OCI-LY7 (cell line): ENCODE results near the gene MCRIP2. TPM values are rescaled to one million over a fixed set of nuclear protein-coding genes. Genes with fewer than 3 reads are reported as not detected.

ENCODE experiments used
- BruUV-seq: library from RNA; stranded (reverse); fragments of 400-500 nt; replicated peaks from 2 replicates; lab custom pipeline; 2021; lab: Mats Ljungman, UMichigan
- CTCF ChIA-PET: fragments of 300-600 bp; sonication (Branson Sonifier 250); formaldehyde crosslinking; loops from one replicate; lab custom pipeline; 2022; ENCODE audit warnings: antibody characterized with exemption; ENCODE audit not compliant: unreplicated experiment; lab: Charles Lee
- POLR2A ChIA-PET: fragments of 300-600 bp; sonication (Branson Sonifier 250); formaldehyde crosslinking; loops from one replicate; lab custom pipeline; 2022; ENCODE audit warnings: antibody characterized with exemption; lab: Charles Lee
- DNase-seq: peaks from one replicate; pipeline ENCODE4 v3.0.0-alpha.2; 2015; ENCODE audit warnings: low spot score
- H2AFZ ChIP-seq: fragments of 200-600 bp; sonication (generic), shearing (Covaris generic); 2 replicates; pipeline ENCODE4 v1.6.1; 2014; ENCODE audit warnings: mild to moderate bottlenecking, antibody characterized with exemption, low read length, moderate library complexity
- H3K27ac ChIP-seq: fragments of 200-600 bp; sonication (generic); 2 replicates; pipeline ENCODE4 v1.5.1; 2014; ENCODE audit warnings: mixed run types, low read depth, mild to moderate bottlenecking, moderate library complexity, low read length, inconsistent platforms; ENCODE audit not compliant: poor library complexity, severe bottlenecking
- H3K36me3 ChIP-seq: fragments of 200-600 bp; sonication (generic); 2 replicates; pipeline ENCODE4 v1.6.1; 2014; ENCODE audit warnings: mild to moderate bottlenecking, antibody characterized with exemption, low read length, moderate library complexity, mixed read lengths; ENCODE audit not compliant: insufficient read depth
- H3K4me1 ChIP-seq: fragments of 200-600 bp; sonication (generic); 2 replicates; pipeline ENCODE4 v1.5.1; 2014; ENCODE audit warnings: mild to moderate bottlenecking, low read length; ENCODE audit not compliant: insufficient read depth, poor library complexity, severe bottlenecking
- H3K4me2 ChIP-seq: fragments of 200-600 bp; sonication (generic); 2 replicates; pipeline ENCODE4 v1.6.1; 2014; ENCODE audit warnings: mild to moderate bottlenecking, low read length
- H3K4me3 ChIP-seq: fragments of 200-600 bp; sonication (generic); 2 replicates; pipeline ENCODE4 v1.5.1; 2014; ENCODE audit warnings: mild to moderate bottlenecking, low read depth, low read length; ENCODE audit not compliant: poor library complexity, severe bottlenecking
- H3K79me2 ChIP-seq: fragments of 200-600 bp; sonication (generic); 2 replicates; pipeline ENCODE4 v1.6.1; 2016; ENCODE audit warnings: low read depth, mild to moderate bottlenecking, low read length, moderate library complexity, mixed read lengths; ENCODE audit not compliant: insufficient read depth
- H3K9me2 ChIP-seq: fragments of 200-600 bp; sonication (generic); 2 replicates; pipeline ENCODE4 v1.6.1; 2016; ENCODE audit warnings: mild to moderate bottlenecking, low read length, mixed read lengths; ENCODE audit not compliant: insufficient read depth
- H3K9me3 ChIP-seq: fragments of 200-600 bp; sonication (generic); 2 replicates; pipeline ENCODE4 v1.6.1; 2014; ENCODE audit warnings: mild to moderate bottlenecking, mixed run types, low read length, mixed read lengths
- H4K20me1 ChIP-seq: fragments of 200-600 bp; sonication (generic); 2 replicates; pipeline ENCODE4 v1.6.1; 2014; ENCODE audit warnings: mild to moderate bottlenecking, antibody characterized with exemption, low read length, moderate library complexity, mixed read lengths; ENCODE audit not compliant: insufficient read depth
- CTCF ChIP-seq: fragments of 200-600 bp; sonication (generic); conservative IDR thresholded peaks from 2 replicates; pipeline ENCODE4 v1.5.1; 2014; ENCODE audit warnings: mild to moderate bottlenecking, antibody characterized with exemption, low read length, moderate library complexity, mixed read lengths
- EZH2phosphoT487 ChIP-seq: fragments of 200-600 bp; sonication (generic); IDR thresholded peaks from 2 replicates; pipeline ENCODE4 v1.6.1; 2018; ENCODE audit warnings: low read depth, borderline replicate concordance, mild to moderate bottlenecking, mixed run types, antibody characterized with exemption, low read length, moderate library complexity, mixed read lengths
- intact Hi-C: fragments of 100-400 bp; cut with micrococcal nuclease; formaldehyde crosslinking; loops from one replicate; pipeline ENCODE4 v1.10.0; 2022; ENCODE audit not compliant: unreplicated experiment
- total RNA-seq, 2 experiments: library from RNA; depleted of rRNA in 1 of 2; stranded (reverse); fragments of >200 nt in 1 of 2; shearing (Covaris generic) in 1 of 2; gene quantifications; 2 replicates each; pipeline ENCODE4 v1.2.3, GENCODE V29; 2014 to 2022

MCRIP2 gene
- total RNA-seq, 2 experiments from 2014 or later = 62.8 to 64.1 TPM

DNA sequence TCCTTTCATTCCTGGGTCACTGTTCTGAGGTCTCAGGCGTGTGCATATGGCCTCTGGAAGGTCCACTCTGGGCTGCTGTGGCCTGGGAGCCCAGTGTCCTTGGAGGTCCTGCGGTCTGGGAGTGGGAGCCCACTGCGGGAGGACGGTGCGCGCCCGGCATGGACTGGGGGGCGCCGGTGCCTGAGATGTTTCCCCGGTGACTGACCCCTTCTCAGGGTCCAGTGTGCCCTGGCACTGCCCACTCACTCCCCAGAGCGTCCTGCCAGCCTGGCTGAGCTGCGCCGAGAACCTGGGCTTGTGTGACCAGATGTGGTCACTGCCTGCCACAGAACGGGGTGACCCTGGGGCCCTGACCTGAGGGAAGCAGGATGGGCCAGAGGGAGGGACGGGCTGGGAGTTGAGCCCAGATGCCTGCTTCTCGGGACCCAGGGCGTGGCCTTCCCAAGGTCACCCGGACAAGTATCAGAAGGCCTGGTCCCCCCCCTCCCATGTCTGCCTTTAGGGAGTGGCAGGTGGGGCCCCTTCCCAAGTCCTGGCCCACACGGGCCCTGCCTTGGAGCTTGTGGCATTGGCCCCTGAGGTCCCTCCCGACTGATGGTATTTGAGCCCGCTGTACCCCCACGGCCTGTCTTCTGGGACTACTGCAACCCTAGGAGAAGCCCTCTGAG, 32.7 kb downstream of the MCRIP2 start:
- POLR2A ChIA-PET = no interaction called here
- intact Hi-C loops = no loop called here
- Histone ChIP-seq H3K9me2 (no peaks in the 10 kb centered on the region), H3K36me3 (peaks cover 45% of the 10 kb centered on the region), H3K4me1 (peaks cover 13% of the 10 kb centered on the region), H3K9me3 (no peaks in the 10 kb centered on the region), H3K79me2 (no peaks in the 10 kb centered on the region), H2AFZ (no peak overlapping the region), H3K4me3 (no peak overlapping the region), H4K20me1 (no peaks in the 10 kb centered on the region; the same call in 1 of the 2 replicates), H3K4me2 (no peak overlapping the region), H3K27ac (no peak overlapping the region)
- DNase-seq = no peak
- CTCF ChIA-PET = no interaction called here
- TF ChIP-seq EZH2phosphoT487 (no peak), CTCF (no peak)
- no TSS peak for BruUV-seq

DNA sequence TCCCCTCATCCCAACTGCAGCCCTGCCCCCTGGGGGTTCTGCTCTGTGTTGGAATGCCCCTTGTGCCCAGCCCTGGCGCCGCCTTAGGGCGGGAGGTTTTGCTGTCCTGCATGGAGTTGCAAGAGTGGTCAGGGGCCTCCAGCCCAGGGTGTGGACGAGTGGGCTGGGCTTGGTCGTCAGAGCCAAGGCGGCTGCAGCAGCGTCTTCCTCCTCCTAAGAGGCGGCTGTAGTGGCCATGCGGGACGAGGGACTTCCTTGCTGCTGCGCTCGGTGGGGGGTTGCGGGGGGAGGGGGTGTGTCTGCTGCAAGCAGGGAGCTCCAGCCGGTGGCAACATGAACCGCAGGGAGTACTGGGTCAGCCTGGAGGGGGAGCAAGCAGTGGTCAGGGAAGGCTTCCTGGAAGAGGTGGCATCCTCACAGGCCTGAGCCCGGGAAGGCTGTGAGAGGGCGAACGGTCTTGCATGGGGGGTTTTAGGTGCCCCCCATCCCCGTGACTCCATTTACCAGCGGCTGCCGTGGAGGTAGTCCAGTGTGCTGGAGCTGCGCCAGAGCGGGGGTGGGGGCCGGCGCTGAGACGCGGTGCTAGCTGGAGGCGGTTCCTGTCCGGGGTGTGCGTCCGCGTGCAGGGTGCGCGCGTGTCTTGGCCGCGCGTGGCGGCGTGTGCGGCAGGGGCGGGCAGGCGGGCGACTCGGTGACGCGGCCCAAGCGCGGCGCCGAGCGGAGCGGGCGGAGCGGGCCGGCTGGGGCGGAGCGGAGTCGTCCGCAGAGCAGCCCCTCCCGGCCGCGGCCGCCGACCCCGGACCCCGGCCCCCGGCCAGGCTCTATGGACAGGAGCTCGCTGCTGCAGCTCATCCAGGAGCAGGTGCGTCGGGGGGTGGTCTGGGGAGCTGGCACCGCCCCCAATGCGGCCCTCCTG, 33.6 kb downstream of the MCRIP2 start, which contains the start of gene RHBDL1:
Gene RHBDL1, plus strand, starts transcription at position 704 of the 916 bp plus-strand sequence. Its CDS starts 120 bp downstream, at position 824.
- peaks cover 13% of the 10 kb centered on the region for H3K4me1 ChIP-seq
- no peak within 1 kb of the TSS for H3K4me2 ChIP-seq
- no peak within 1 kb of the TSS for H3K4me3 ChIP-seq
- H3K9me3 ChIP-seq = no peaks in the 10 kb centered on the region
- H2AFZ ChIP-seq = no peak within 1 kb of the TSS
- CTCF ChIA-PET = interaction anchor here (0.6 kb wide), 1 partner anchor 93 kb away, joined by 4 read pairs; no protein-coding TSS in a partner anchor
- no peak for DNase-seq
- H3K36me3 ChIP-seq = peaks cover 40% of the 10 kb centered on the region
- no peak within 1 kb of the TSS for H3K27ac ChIP-seq
- TF ChIP-seq CTCF = no peak
- TF ChIP-seq EZH2phosphoT487 = no peak
- intact Hi-C loops = no loop called here
- no TSS peak for BruUV-seq
- H4K20me1 ChIP-seq = no peaks in the 10 kb centered on the region; the same call in 1 of the 2 replicates
- H3K9me2 ChIP-seq = no peaks in the 10 kb centered on the region
- POLR2A ChIA-PET = no interaction called here
- H3K79me2 ChIP-seq = no peaks in the 10 kb centered on the region
